GM11168 (cell line): ENCODE data around the gene TIMELESS.
"Not testable (repeated sequence)": the region's sequence is repeated elsewhere in the genome, so short reads cannot be mapped to it uniquely, and the experiment has no call there.

ENCODE experiments used
- in situ Hi-C: fragments of 300-500 bp; cut with MboI; formaldehyde crosslinking; loops from one replicate; pipeline ENCODE4 v1.12.0; 2022; ENCODE audit warnings: low sequenced_read_pairs; ENCODE audit not compliant: unreplicated experiment

The TIMELESS gene

DNA sequence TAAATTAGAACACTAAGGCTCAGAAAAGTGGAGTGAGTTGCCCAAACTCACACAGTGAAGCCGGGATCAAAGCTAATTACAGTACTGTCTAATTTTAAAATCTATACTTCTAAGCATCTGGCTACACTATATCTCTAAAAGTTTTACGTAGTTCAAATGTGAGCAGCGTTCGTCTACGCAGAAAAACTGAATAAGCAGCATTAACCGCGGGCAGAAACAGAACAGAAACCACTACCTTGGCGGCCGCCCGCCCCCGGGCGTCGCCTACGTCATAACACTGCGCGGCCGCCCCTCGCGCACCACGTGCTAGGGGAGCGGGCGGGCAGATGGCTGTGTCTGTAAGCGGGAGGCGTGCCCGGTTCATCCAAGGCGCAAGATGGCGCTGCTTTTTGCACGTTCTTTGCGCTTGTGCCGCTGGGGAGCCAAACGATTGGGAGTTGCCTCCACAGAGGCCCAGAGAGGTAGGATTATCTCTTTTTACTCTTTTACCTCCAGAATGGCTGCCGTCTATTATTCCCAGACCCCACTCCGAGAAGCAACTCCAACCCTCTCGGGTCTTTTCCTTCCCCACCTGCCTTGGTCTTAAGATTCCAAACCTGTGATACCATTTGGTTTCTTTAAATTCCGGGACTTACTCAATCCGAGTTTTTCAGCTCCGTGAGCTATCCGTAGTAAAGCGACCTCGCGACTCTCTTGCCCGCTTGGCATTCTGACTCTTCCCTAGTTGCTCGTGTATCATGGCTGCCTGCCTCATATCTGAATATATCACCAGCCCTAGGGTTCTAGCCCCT, 19.2 kb upstream of the TIMELESS start, which contains the start of gene SPRYD4:
Gene SPRYD4 (plus strand): TSS at position 363 of the 791 bp plus-strand sequence. CDS start 14 bp downstream, at position 377.
- in situ Hi-C loops = no loop called here

DNA sequence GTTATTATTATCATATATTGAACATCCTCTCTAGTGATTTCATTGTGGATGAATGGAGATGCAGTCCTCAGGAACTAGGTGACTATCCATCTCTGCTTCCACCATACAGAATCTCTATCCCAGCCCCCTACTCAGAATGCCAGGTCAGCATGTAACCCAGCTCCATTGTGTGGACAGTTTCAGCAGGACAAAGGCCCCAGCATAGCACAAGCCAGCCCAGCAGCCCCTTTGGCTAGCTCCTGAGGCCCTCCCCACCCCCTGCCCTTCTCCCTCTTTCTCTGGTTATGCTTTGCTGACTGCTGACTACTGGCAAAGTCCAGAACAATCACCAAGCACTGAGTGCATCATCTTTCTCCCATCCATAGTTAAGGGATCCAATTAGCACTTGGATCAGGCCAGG, 13.3 kb upstream of the TIMELESS start:
- in situ Hi-C loops = no loop called here

DNA sequence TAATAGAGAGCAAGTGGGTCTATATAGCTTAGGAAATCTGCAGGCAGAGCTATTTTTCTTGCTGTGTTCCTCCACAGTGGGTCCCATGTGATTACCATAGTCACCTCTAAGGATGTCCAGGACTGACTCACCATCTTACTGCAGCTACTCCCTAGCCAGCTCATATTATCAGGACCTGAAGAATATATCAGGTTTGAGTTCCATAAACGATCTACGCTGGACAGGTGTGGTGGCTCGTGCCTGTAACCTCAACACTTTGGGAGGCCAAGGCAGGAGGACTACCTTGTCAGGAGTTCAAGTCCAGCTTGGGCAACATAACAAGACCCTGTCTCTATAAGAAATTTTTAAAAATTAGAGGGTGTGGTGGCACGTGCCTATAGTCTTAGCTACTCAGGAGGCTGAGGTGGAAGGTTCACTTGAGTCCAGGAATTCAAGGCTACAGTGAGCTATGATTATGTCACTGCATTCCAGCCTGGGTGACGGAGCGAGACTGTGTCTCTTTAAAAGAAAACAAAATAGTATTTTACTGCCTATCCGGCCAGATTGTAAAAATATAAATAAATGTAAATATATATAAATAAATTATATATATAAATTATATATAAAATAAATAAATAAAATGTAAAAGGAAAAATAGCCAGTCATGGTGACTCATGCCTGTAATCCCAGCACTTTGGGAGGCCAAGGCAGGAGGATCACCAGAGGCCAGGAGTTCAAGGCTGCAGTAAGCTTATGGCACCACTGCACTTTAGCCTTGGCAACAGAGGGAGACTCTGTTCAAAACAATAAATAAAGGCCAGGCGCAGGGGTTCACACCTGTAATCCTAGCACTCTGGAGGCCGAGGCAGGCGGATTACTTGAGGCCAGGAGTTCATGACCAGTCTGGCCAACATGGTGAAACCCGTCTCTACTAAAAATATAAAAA, 12.3 kb upstream of the TIMELESS start:
- in situ Hi-C loops = no loop called here

DNA sequence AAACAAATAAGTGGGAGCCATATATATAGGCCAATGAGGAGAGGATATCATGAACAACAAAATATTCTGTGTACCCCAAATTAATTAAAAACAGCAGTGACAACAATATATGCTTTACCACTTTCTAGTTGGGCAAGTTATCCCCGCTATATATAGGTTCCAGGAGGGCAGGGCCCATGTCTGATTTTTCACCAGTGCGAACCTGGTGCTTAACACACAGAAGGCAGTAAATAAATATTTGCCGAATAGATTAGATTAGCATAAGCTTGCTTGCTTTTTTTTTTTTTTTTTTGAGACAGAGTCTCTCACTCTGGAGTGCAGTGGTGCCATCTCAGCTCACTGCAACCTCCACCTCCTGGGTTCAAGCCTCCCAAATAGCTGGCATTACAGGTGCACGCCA, 8.6 kb upstream of the TIMELESS start:
- in situ Hi-C loops = no loop called here

DNA sequence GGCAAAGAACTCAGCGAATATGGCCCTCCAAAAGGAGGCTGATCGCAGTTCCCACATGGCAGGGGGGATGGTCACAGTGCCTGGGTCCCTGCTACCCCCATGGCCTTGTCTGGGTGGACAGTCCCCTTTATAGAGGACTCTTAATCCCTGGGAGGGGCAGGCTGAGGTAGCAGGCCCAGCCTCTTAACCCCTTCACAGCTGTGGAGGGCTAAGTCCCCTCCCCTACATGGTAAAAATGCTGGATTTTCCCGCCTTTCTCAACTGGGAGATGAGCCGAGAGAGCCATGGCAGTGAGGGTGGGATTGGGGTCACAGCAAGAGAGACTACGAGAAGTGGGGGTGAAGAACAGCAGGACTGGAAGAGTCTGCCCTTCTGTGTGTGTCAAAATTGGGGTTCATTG, 5.3 kb upstream of the TIMELESS start, which contains the start of gene MIP:
Gene MIP (minus strand): TSS at position 101 of the 400 bp plus-strand sequence. CDS start 44 bp downstream, at position 57.
- in situ Hi-C loops = no loop called here

DNA sequence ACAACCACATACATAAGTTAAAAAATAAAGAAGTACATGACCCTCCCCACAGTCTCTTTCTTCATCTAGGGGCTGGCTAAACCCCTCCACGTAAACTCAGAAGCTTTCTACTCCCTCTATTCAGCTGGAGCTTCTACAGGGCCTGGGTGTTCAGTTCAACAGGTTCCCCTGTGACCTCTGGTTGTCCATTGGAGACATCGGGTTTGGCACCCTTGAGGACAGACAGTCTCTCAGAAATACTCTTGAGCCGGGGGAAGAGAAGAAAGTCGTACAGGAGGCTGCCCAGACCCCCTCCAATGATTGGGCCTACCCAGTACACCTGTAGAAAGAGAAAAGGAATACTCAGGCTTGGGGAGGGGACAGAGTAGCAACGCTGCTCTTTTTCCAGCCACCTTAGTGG, 1.9 kb upstream of the TIMELESS start:
- in situ Hi-C loops = no loop called here

DNA sequence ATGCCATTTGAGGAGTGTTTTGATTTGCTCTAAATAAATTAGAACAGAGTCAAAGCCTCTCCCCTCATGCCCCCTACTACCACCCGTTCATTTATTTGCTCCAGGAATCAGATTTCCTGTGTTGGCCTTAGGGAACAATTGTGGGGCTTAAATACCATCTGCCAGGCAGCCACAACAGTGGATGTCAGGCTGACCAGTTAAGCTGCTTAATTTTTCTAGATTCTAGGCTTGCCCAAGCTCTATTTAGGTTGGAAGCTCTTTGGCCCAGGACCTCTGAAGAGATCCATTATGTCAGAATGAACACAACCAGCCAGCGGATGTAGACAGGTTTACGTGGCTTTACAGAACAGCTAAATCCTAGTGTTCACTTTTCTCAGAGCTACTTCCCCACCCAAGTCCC, 1.0 kb upstream of the TIMELESS start:
- in situ Hi-C loops = no loop called here

DNA sequence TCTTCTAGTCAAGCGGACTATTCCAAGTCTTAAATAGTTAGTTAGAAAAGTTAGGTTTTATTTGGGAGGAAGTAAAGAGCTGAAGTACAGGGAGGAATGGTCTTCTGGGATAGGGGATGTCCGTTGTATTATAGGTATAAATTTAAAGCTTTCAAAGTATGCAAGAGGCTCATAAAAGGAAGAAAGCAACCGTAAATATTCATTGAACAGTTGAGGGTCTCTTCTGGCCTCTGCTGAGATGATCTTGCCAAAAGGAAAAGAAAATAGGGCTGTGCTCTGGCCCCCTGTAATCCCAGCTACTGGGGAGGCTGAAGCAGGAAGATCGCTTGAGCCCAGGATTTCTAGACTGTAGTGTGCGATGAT, 377 bp upstream of the TIMELESS start:
- in situ Hi-C loops = no loop called here

DNA sequence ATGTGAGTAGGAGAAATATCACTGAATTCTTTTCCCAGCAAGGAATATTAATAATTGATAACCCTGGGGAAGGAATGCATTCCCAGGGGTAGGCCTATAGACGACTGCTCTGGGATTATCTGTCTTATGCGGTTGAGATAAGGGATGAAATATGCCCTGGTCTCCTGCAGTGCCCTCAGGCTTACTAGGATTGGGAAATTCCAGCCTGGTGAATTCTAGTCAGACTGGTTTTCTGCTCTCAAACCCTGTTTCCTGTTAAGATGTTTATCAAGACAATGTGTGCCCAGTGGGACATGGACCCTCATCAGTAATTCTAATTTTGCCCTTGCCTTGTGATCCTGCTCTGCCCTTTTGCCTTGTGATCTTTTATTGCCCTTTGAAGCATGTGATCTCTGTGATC, 6.0 kb downstream of the TIMELESS start:
- in situ Hi-C loops = not testable (repeated sequence)

DNA sequence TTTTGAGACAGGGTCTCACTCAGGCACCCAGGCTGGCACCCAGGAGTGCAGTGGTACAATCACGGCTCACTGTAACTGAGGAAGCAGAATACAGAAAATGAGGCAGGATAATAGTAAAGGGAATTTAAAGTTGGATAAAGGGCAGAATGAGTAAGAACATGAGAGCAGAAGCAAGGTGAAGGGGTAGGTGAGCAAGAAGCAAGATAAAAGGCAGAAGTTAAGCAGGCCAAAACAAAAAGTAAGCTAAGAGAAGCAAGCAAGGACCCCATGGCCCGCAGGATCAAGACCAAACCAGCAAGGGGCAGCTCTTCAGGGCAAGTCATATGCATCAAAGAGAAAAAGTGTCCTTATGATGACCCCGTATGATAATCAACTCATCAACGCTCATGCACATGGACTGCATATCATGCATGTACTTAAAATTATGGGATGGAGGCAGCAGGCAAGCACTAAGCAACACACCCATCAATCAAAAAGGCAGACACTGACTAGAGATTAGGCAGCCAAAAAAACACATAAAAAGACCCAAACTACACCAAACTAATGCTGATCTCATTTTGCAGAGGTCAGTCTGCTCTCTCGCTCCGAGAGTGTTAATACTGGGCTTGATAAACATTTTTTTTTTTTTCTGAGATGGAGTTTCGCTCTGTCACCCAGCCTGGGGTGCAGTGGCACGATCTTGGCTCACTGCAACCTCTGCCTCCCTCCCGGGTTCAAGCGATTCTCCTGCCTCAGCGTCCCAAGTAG, 11.6 kb downstream of the TIMELESS start:
- in situ Hi-C loops = no loop called here

DNA sequence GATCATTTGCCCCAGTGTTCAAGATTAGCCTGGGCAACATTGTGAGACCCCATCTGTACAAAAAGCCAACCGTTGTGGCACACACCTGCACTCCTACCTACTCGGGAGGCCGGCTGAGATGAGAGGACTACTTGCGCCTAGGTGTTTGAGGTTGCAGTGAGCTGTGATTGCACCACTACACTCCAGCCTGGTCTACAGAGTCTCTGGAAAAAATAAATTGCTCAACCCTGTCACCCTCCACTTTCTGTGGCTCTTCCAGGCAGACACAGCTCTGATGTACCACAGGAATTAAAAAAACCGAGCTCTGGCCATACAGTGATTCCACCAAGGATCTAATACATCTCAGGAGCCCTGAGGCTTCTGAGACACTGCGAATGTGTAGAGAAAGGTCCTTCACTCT, 14.4 kb downstream of the TIMELESS start:
- in situ Hi-C loops = no loop called here

DNA sequence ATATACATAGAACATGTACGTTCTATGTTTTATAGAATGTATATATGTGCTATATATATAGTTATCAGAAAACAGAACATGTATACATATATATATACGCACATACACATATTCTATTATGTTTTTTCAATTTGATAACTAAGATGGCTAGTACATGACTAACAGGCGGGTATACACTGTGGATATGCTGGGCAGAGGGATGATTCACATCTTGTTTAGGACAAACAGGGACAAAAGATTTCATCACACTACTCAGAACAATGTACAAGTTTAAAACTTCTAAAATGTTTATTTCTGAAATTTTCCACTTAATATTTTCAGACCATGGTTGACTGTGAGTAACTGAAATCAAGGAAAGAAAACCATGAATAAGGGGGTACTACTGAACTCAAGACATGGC, 17.4 kb downstream of the TIMELESS start:
- in situ Hi-C loops = no loop called here

DNA sequence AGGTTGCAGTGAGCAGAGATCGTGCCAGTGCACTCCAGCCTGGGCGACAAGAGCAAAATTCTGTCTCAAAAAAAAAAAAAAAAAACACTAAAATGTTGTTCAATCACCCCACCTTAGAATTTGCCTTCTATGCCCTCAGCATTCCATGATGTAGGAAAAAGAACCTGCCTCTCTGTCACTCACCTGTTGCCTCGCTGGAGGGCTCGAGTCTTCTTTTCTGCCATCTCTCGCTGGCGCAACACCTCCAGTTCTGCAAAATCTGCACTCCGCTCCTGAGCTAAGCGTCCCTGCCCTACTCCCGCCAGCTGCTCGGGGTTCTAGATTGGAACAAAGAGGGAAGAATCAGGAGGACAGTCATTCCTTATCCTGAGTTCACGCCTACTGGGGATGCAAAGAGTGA, 17.9 kb downstream of the TIMELESS start:
- in situ Hi-C loops = no loop called here

DNA sequence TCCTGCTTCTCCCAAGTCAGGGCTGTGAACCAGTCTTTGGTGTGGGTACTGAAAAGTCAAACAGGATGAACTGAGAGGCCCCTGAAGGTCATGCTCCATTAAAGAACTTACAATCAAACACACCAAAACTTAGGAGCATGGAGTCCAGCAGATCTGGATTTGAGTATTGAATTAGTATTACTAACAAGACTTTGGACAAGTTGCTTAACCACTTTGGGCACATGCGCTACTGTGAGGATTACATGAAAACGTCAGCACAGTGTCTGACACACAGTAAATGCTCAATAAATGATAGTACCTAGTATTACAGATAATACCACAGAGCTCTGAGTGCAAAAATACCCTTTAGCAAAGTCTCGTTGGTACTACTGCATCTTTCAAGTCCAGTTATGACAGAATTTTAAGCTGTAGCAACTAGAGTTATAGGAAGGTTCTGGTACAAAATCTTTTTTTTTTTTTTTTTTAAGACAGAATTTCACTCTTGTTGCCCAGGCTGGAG, 23.2 kb downstream of the TIMELESS start:
- in situ Hi-C loops = no loop called here

DNA sequence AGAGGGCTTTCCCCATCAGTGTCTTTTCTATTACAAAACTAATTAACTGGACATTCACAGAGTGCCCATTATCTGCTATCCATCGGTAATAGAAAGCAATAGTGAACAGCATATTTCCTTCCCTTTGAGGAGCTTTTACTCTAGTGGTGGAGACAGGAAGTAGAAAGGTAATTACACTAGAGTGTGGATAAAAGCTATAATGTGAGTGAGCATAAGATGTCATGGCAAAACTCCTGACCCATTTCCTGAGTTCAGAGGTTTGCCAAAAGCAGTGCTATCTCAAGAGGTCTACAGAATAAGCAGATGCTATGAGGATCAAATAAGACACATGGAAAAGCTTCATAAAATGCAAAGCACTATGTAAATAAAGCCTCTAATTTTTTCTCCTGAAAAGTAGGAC, 24.0 kb downstream of the TIMELESS start:
- in situ Hi-C loops = no loop called here

DNA sequence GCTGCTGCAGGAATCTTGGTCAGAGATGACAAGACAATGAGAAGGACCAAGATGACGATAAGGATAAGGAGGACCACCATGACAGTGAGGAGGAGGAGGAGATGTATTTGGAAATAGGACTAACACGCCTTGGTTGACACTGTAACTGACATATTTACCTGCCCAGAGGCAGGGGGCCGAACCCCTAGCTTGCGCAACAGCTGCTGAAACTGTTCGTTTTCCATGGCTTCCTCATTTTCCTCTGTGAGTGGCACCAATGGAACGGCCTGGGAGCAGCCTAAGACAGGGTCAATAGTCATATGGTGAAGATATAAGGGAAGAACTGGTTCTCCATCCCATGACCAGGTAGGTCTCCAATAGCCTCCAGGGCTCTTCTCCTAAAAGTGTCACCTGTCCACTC, 28.8 kb downstream of the TIMELESS start:
- in situ Hi-C loops = no loop called here

DNA sequence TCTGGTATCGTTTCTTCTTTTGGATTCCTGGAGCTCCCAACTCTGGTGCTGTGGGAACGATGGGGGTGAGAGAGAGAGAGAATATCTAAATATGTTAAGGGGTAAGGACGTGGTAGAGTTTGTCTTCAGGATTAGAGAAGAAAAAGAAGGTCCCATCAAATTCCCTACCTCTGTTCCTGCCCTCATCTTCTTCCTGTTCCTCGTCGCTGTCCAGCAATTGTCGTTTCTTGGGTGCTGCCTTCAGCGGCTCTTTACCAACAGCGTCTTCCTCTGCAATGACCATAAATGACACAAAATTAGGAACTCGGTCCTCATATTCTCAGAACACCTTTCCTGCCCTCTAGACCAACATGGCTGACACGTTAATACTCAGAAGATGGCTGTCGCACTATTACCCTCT, 31.5 kb downstream of the TIMELESS start:
- in situ Hi-C loops = no loop called here

DNA sequence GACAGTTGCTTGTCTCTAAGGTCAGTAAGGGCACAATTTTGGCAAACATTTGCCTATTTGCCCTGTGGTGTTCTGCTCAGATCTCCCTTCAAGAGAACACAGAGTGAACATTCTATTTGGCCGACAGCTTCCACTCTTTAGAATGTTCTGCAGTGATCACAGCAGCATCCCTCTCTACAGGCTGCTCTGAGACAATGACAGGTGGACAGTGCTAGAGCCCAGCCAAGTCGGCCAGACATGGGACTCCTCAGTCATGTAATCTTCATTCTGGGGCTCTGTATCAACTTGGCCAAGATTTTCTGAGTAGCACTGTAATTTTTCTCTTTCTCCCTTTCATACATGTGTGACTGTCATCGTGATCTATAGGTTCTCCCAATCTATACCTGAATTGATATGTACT, 34.8 kb downstream of the TIMELESS start:
- in situ Hi-C loops = no loop called here

DNA sequence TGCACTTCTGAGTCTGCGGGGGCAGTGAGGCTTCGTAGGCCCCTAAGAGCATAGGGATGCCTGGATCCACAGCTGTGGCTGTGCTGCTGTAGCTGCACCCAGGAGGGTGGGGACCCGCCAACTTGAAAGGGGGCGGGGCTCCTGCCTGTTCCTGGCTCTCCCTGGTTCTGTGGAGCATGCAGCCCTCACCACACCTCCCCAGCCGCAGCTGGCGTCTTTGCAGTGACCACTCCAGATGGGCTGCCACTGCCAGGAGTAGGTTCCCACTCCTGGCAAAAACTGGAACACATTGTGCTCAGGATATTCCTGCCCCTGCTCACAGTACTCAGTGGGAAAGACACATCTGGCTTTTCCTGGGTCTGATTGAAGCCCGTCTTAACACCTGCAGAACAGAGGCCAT, 35.8 kb downstream of the TIMELESS start:
- in situ Hi-C loops = no loop called here
